NOMO-1 treated with dmso at 0.1 percent for 144 hours (cell line): ENCODE results near the gene SIRPA.

Source experiments
- DNase-seq: peaks from one replicate; lab custom pipeline; 2025; ENCODE audit not compliant: unreplicated experiment; lab: John Stamatoyannopoulos, UW

The SIRPA gene

DNA sequence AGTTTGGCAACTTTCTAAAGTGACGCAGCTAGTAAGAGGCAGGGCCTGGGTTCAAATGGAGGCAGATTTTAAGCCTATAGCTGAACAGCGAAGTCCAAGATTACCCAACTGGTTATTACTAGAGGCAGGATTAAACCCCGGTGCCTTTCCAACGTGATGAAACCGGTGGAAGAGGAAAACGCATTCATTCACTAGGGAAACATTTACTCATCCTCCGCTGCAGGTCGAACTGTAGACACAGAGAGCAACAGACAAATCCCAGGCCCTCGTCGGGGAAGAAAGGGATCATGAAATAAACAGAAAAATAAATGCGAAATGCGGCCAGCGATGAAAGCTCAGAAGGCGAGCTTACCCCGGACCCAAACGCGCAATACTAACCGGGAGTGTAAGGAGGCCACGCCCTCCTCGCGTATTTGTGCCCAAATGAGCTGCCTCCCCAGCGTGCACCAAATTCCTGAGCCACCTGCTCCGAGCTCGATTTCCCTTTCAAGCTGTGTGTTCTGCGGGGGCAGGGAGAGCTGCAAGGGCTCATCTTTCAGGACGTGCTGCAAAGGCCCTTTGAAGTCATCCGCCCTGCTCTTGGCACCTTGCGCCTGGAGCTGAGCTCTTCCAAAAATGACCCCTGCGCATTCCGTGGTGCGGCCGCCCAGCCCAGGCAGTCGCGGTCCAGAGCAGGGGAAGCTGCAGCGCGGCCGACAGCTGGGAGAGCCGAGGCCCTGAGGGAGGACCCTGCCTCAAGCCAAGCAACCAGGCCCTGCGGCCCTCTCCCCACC, 51.7 kb downstream of the SIRPA start:
- peak; percentile 54 for DNase-seq

DNA sequence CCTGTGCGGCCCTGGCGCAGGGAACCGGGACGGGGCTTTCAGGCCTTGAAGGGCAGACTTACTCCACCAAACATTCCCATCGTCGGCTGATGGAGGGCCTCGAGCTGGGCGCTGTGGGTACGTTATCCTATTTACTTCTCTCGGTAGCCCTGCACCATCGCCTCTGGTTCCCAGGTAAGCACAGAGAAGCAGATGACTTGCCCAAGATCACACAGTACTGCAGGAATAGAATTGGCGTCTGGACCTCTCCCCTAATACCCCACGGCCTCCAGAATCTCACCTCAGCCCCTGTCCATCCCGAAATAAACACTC, 52.3 kb downstream of the SIRPA start:
- no peak for DNase-seq

DNA sequence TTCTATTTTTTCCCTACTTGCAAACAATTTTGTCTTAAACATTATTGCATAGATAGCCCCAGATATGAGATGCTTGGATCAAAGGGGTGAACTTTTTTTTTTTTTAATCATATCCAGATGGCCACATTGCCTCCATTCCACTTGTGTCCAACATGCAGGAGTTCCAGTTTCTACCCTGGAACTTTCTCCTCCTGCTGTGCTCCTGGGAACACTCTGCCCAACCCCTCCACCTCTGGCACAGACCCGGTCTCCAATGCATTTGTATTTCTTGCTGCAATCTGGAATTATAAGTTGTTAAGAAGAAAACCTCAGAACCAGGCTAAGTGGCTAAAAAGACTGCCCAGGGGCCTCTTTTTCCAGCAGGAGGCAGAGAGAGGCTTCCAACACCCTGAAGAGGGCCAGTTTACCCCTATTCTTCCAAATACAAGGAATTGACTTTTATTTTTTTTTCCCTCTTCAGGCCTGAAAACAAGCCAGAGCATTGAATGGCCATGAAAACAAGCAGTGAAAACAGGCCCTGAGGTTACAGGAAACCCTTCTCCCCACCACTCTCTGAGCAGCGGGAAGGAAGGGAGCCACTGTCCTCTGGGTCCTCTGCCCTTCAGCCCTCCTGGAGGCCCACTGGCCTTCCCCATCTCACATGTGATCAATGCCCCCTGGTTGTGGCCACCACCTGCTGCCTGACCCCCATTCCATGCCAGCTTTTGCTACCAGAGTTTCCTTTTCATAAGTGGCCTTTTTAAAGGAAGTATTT, 54.3 kb downstream of the SIRPA start:
- DNase-seq = no peak

DNA sequence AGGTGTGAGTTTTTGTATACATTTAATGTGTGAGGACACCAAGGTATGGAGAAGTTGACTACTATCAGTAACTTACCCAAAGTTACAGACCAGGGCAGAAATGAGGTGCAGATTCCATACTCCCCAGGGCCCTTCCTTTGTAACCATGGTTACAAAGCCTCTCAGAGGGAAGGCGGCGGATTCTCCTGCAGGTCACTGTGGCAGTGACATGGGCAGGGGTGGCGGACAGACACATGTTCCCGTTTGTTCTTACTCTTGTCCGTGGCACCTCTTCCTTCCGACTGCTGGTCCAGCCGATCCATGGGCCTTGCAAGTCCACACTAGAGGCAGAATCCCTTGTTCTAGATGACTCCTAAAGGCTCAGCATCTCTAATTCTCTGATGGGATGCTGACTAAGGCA, 55.6 kb downstream of the SIRPA start:
- DNase-seq = no peak

DNA sequence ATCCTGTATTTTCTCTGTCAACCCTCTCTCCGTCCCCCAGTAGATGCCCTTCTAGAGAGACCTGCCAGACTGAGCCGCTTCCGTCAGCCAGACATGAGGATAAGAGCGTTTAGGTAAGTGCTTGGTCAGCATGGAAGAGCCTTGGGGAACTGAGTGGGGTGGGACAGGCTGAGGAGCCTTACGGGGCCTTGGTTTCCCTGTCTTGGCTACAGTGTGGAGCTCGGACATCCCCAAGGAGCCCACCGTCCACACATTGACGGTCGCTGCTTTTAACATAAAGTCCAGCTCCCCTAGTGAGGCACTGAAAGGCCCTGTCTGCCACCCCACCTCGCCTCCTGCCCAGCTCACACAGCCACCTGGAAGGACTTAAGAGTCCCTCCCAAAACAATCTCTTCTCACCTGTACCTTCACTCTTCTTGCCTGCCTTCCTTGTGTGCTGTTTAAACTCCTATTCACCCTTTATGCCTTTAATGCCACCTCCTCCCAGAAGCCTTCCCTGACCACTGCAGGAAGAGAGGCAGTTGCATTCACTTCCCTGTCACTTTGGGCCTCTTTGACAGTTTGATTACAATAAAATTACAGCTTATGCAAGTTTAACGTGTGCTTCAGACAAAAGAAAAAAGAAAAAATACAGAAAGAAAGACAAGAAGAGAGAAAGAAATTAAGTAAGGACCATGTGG, 56.4 kb downstream of the SIRPA start:
- no peak for DNase-seq

DNA sequence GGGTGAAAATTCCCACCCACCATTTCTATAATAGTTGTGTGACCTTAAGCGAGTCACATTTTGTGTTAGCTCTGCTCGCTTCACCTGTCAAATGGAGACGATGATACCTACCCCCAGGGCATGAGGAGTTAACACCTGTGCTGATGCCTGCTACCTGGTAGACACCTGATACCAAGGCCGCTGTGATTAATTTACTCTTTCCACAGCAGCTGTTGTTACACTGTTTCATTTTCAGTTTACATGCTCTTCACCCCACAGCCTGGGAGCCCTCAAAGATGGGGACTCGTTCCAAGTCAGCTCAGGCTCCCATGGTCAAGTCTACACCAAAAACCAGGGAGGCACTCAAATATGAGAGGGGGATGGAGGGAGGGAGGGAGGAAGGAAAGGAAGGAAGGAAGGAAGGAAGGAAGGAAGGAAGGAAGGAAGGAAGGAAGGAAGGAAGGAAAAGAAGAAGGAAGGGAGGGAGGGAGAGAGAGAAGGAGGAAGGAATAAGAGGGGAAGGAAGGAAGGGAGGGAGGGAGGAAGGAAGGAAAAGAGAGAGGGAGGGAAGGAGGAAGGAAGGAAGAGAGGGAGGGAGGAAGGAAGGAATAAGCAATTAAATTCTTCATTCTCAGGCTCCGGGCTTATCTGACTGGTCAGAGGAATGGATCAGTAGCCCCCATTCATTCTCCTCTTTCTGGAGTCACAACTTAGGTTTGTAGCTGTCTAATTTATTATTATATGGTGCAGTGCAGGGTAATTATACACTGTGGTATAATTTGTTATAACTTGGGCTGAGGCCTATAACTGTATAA, 57.7 kb downstream of the SIRPA start:
- DNase-seq = no peak

DNA sequence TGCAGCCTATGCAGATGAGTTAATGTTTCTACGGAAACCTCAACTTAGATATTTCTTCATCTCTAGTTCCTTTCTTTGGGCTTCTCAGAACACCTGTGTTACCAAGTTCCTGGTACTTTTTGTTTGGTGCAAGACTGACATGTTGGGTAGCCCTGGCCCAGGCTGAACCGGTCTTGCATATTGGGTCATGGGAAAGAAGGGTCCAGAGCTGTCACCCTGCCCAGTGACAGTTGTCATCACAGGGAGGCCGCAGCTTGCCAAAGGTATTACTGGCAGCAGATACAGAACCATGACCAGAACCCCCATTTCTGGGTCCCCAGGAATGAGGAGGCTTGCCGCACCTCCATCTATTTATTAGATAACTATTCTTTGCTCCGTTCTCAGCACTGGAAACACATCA, 58.4 kb downstream of the SIRPA start:
- DNase-seq = no peak

DNA sequence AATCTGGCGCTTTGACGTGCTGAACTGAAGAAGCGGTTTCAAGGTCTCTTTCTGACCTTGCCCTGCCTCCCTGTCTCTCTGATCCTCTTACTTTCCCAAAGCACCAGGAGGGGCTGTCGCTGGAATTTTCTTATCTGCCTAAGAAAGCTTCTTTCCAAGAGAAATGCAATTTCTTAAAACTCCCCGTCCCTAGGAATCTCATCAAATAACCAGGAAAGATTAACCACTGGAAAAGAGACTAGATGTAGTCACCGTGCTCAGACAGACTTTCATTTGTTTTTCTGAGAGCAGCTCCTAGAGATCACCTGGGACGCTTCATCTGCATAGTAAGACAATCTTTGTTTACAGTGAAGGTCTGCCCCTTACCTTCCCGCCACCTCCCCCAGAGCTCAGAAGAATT, 60.0 kb downstream of the SIRPA start:
- DNase-seq = no peak

DNA sequence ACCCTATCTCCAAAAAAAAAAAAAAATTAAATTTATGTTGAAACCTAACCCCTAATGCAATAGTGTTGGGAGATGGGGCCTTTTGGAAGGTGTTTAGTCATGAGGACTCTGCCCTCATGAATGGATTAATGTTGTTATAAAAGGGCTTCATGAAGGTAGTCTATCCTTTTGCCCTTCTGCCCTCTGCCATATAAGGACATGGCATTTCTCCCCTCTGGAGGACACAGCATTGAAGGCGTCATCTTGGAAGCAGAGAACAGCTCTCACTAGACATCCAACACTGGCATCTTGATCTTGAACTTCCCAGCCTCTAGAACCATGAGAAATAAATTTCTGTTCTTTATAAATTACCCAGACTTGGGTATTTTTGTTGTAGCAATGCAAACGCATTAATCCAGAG, 63.2 kb downstream of the SIRPA start:
- no peak for DNase-seq

DNA sequence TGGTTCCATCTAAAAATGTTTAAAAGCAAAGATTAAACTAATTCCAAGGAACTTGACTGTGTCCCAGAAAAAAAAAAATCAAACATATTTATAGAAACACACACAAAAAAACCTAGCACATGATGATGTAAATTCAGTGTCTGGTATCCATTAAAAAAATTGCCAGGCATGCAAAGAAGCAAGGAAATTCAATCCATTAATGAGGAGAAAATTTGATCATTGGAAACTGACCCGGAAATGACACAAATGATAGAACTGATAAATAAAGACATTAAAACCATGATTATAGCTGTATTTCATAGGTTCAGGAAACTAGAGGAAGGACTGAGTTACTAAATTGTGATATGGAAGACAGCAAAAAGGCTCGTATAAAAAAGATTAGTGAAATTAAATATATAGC, 63.9 kb downstream of the SIRPA start:
- DNase-seq = no peak

DNA sequence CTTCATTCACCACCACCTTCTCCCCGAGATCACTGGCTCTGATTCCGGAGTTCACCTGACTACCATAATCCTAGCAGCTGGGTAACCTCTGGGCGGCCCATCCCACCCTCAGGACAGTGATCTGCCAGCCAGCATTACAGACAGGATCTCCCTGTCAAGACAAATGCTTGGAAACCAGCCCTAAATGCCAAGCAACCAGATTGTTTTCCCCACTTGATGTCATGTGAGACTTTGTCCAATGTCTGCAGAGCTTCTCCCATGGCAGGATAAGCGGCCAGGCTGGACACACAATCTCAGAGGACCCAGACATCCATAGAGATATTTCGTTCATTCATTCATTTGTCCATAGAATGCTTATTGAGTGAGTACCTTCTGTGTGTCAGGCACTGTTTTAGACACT, 66.2 kb downstream of the SIRPA start:
- no peak for DNase-seq

DNA sequence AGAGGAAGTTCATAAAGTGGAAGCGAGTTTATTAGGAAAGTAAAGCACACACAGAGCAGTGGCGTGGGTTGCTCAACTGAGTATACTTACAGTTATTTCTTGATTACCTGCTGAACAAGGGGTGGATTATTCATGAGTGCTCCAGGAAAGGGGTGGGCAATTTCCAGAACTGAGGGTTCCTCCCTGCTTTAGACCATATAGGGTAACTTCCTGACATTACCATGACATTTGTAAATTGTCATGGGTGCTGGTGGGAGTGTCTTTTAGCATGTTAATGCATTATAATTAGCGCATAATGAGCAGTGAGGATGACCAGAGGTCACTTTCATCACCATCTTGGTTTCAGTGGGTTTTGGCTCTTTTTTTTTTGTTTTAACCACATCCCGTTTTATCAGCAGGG, 68.9 kb downstream of the SIRPA start:
- DNase-seq = peak; percentile 36

DNA sequence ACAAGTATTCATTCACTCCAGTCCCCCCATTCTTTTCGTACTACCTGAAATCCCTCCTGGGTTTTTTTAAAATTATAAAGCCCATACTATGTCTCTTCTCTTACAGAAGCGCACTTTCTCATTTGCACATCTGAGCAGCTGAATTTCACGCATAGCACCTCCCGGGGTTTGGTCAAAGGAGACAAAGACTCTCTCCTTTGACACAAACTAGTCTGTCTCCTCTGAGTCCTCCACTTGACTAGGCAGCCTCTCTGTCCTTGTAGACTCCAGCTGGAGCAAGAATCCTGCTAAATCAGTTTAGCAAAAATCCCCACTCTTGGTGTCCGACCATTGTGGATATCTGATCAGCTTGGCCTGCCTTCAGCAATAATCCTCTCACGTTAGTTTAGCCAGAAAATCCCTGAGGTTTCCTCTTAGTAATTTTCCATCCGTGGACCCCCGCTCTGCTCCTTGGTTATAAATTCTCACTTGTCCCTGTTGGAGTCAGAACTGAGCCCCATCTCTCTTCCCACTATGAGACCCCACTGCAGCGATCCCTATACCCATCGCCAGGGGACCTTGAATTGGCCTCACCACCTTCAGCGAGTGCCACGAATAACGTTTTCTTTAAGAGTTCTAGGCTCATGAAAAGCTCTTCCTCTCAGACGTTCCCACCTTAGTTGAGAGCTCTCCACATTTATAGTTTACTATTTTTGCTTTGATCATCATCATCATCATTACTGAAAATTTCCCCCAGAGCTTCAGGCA, 69.6 kb downstream of the SIRPA start:
- DNase-seq = no peak

DNA sequence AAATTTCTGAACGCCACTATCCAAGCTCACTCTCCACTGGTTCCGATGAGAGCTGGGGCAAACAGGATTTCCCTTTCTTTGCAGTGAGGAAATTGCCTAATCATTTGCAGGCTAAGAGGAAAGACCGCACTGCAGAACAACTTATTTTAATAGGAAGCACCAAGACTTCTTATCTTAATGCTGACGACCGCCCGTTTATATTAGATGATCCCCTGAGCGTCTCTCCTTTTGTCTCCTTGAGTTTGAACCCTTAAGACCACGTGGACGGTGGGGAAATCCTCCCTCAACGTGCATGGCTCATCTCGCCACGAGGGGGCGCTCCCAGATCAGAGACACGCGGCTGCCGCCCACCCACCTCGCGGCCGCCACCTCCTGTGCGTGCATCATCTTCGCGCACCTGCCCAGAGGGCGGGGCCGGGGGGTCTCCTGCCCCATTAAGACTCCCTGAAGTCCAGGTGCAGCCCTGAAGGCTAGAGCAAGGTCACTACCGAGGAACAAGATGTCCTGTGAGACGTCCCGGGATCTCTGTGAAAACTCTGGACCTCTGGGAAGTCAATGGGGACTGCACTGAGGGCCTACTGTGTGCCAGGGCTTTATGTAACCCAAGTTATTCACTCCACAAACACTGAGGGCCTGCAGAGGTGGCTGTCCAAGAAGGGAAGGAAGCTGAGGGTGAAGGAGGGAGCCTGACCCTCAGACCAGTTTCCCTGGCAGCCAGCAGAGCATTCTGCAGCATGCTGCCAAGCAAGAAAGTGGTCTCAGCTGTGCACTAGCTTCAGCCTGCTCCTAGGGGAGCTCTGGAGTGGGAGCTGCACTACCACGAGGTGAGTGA, 70.5 kb downstream of the SIRPA start:
- peak; percentile 64 for DNase-seq

DNA sequence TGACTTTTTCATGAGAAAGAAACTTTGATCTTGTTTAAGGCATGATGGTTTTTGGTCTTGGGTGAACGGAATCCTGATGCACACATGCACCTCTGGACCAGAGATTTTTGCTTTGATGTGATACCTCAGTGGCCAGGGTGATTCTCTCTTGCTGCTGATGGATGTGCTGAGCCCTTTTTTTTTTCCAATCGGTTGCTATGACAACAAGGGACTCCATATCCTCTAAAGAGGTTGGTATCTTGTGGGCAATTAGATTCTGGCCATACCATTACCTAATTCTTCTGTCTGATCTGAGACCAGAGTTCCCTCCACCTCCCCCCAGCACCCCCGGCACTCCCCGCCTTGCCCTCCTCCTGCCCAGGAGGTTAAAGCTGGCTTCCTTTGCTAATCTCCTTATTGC, 73.8 kb downstream of the SIRPA start:
- DNase-seq = no peak

DNA sequence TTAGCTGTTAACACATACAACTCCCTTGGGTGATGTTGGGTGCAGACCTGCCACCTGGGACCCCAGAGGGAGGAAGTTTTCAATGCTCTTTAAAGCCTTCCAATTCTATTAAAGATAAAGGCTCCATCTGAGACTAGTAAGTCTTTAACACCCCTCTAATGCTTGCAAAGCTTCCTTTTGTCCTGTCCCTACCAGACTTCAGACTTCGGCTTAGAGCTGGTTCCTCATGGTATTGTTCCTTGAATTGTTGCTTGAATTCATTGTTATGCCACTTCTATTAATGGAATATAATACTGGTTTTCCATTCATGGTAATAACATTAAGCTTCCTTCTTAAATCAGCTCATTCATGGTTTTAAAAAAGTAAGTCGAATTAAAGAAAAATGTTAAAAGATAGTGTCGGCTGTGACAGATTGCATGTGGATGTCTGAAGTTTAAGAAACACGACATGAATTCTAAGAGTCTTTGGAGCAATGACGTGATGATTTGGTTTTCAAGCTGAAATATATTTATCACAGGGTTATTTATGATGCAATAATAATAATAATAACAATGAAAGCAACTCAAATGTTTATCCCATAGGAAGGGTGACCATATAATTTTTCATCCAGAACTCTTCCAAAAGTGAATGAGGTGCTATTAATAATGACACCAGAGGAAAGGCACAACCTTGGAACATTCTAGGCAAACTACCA, 76.8 kb downstream of the SIRPA start:
- DNase-seq = no peak

DNA sequence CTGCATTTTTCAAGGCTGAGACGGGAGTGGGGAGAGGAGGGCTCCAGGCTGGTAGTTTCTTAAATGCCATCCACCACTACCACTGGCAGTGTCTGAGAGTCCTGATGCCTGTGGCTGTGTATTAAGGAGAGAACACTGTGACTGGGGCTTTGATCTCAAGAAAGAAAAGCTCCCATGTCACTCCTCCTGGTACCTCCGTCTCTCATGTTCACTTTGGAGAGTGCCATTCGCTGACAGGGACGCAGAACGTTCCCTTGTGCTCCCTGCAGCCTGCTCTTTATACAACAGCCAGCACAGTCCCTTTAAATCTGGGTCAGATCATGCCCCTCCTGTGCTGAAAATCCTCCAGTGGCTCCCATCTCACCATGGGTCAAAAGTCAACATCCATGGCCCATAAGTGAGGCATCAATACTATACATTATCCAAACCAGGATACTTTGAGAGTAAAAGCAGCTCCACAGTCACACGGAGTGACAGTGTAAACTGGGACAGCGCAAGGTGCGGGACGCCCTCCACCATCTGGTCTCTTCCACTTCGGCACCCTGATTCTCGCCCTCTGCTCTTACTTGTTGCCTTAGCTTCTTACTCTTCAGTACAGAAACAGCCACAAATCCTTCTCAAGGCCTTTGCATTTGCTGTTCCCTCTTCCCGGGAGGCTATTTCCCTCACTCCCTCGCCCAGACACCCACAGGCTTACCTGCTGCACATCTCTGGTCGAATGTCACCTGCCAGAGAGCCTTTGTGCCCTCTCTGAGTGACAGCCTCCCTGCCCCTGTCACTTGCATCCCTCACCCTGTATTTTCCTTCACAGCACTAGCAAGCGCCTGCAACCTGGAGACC, 78.6 kb downstream of the SIRPA start:
- DNase-seq = no peak

DNA sequence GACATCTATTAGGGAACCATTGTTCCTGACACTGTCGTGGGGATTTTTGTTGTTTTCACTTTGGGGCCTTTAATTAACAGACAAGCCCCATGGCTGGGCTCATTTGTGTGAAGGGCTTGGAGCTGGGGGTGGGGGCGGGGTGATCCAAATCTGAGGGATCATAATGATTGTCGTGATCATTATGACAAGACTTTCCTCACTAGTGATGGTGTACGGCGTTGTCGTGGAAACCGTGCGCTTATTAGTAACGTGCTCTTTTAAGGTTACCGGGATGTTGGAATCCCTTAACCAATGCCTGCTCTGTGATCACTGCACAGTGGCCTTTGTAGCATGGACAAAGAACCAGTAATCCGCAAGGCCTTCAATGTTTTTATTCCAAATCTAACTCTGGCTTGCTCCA, 80.1 kb downstream of the SIRPA start:
- DNase-seq = no peak
